ENCODE measurements around the gene E2F3. TPM values are rescaled to one million over a fixed set of nuclear protein-coding genes. Genes with fewer than 3 reads are reported as not detected.
A peak's percentile ranks its signal among the peaks of the same experiment; 100 is the strongest.

E2F3 gene
- polyA plus RNA-seq, 3 donors = 7.5 to 14.6 (median 8.9) TPM

DNA sequence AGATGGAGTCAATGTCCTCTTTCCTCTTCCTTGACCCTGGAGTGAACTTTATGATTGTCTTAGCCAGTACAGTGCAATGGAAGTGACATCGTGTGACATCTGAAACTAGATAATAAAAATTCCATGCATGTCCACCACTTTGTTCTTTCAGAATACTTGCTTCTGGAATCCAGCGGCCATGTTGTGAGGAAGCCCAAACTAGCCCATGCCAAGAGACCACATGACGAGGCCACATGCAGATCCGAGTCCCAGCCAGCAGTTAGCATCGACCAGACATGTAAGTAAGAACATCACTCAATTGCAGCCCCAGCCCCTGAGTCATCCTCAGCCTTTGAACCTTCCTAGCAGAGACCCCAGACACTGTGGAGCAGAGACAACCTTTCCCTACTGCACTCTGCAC lies 48.5 kb upstream of the E2F3 start:
- Histone ChIP-seq H3K36me3 (replicated peaks in 1 of 2; ENCODE audit: control insufficient read depth in 1 of 2, insufficient read depth in 2 of 2, low read length in 2 of 2) (no peaks in the 10 kb centered on the region), H3K9me3 (replicated peaks in 1 of 2; ENCODE audit: control insufficient read depth in 1 of 2, insufficient read depth in 1 of 2, low read length in 2 of 2) (peaks cover 9 to 18% of the 10 kb centered on the region in 2 donors), H3K4me2 (replicated peaks; ENCODE audit: extremely low read depth, low read length, poor library complexity, severe bottlenecking) (no peak overlapping the region), H3K79me2 (ENCODE audit: insufficient read depth, low read length) (no peaks in the 10 kb centered on the region), H2AFZ (ENCODE audit: insufficient read depth, low read depth, low read length, poor library complexity, severe bottlenecking) (no peak overlapping the region), H4K20me1 (ENCODE audit: insufficient read depth, low read length) (no peaks in the 10 kb centered on the region), H3K27ac (ENCODE audit: low read depth in 1 of 2, low read length in 2 of 2) (no peak overlapping the region), H3K27me3 (ENCODE audit: control insufficient read depth in 2 of 2, insufficient read depth in 2 of 2, low read length in 2 of 2) (no peaks in the 10 kb centered on the region), H3K4me1 (ENCODE audit: control insufficient read depth in 1 of 2, insufficient read depth in 2 of 2, low read length in 2 of 2) (no peaks in the 10 kb centered on the region), H3K4me3 (replicated peaks in 1 of 3; ENCODE audit: low read depth in 2 of 3, low read length in 3 of 3) (no peak overlapping the region), H3K9ac (ENCODE audit: insufficient read depth, low read length, poor library complexity, severe bottlenecking) (no peak overlapping the region)
- peak overlapping the region in 2 of 7 donors; percentile 31 to 65 for H3K27ac Mint-ChIP-seq
- H3K36me3 Mint-ChIP-seq = peaks cover 0 to 4% of the 10 kb centered on the region in 2 donors
- peaks cover 13 to 45% (median 23%) of the 10 kb centered on the region in 7 donors for H3K9me3 Mint-ChIP-seq
- DNase-seq = no peak
- H3K27me3 Mint-ChIP-seq (ENCODE audit: low read depth in 3 of 3) = peaks cover 0 to 7% (median 3%) of the 10 kb centered on the region in 3 donors
- no peaks in the 10 kb centered on the region for H3K4me1 Mint-ChIP-seq
- intact Hi-C loops (cut with micrococcal nuclease) = no loop called here
- no peak overlapping the region for H3K4me3 Mint-ChIP-seq
- WGBS (ENCODE audit: insufficient coverage) = 95% methylated on average over 4 of the region's 5 CpGs
- TF ChIP-seq, protein P1, sequence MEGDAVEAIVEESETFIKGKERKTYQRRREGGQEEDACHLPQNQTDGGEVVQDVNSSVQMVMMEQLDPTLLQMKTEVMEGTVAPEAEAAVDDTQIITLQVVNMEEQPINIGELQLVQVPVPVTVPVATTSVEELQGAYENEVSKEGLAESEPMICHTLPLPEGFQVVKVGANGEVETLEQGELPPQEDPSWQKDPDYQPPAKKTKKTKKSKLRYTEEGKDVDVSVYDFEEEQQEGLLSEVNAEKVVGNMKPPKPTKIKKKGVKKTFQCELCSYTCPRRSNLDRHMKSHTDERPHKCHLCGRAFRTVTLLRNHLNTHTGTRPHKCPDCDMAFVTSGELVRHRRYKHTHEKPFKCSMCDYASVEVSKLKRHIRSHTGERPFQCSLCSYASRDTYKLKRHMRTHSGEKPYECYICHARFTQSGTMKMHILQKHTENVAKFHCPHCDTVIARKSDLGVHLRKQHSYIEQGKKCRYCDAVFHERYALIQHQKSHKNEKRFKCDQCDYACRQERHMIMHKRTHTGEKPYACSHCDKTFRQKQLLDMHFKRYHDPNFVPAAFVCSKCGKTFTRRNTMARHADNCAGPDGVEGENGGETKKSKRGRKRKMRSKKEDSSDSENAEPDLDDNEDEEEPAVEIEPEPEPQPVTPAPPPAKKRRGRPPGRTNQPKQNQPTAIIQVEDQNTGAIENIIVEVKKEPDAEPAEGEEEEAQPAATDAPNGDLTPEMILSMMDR (IDR thresholded peaks at IDR 0.05) = no peak

DNA sequence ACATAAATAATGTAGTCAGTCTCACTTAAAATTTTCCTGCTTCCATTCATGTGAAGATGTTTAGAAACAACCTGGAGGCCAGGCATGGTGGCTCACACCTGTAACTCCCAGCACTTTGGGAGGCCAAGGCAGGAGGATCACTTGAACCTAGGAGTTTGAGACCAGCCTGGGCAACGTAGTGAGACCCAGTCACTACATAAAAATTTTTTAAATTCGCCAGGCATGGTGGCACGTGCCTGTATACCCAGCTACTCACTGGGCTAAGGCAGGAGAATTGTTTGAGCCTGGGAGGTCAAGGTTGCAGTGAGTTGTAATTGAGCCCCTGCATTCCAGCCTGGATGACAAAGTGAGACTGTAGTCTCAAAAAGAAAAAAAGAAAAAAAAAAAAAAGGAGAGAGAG lies 47.3 kb upstream of the E2F3 start:
- H3K4me3 Mint-ChIP-seq = no peak overlapping the region
- H3K36me3 ChIP-seq (replicated peaks in 1 of 2; ENCODE audit: control insufficient read depth in 1 of 2, insufficient read depth in 2 of 2, low read length in 2 of 2) = no peaks in the 10 kb centered on the region
- peaks cover 10 to 36% (median 20%) of the 10 kb centered on the region in 7 donors for H3K9me3 Mint-ChIP-seq
- TF ChIP-seq, protein P1 (IDR thresholded peaks at IDR 0.05) = no peak
- no peaks in the 10 kb centered on the region for H3K4me1 Mint-ChIP-seq
- no peak overlapping the region for H2AFZ ChIP-seq (ENCODE audit: insufficient read depth, low read depth, low read length, poor library complexity, severe bottlenecking)
- H3K9ac ChIP-seq (ENCODE audit: insufficient read depth, low read length, poor library complexity, severe bottlenecking) = no peak overlapping the region
- peaks cover 9 to 14% of the 10 kb centered on the region in 2 donors for H3K9me3 ChIP-seq (replicated peaks in 1 of 2; ENCODE audit: control insufficient read depth in 1 of 2, insufficient read depth in 1 of 2, low read length in 2 of 2)
- H3K79me2 ChIP-seq (ENCODE audit: insufficient read depth, low read length) = no peaks in the 10 kb centered on the region
- peaks cover 0 to 4% of the 10 kb centered on the region in 2 donors for H3K36me3 Mint-ChIP-seq
- 88% methylated on average over 3 of the region's 3 CpGs for WGBS (ENCODE audit: insufficient coverage)
- H3K4me1 ChIP-seq (ENCODE audit: control insufficient read depth in 1 of 2, insufficient read depth in 2 of 2, low read length in 2 of 2) = no peaks in the 10 kb centered on the region
- H3K4me2 ChIP-seq (replicated peaks; ENCODE audit: extremely low read depth, low read length, poor library complexity, severe bottlenecking) = no peak overlapping the region
- intact Hi-C loops (cut with micrococcal nuclease) = no loop called here
- no peak for DNase-seq
- H4K20me1 ChIP-seq (ENCODE audit: insufficient read depth, low read length) = no peaks in the 10 kb centered on the region
- no peaks in the 10 kb centered on the region for H3K27me3 ChIP-seq (ENCODE audit: control insufficient read depth in 2 of 2, insufficient read depth in 2 of 2, low read length in 2 of 2)
- no peak overlapping the region for H3K27ac Mint-ChIP-seq
- H3K4me3 ChIP-seq (replicated peaks in 1 of 3; ENCODE audit: low read depth in 2 of 3, low read length in 3 of 3) = no peak overlapping the region
- H3K27me3 Mint-ChIP-seq (ENCODE audit: low read depth in 3 of 3) = peaks cover 0 to 4% (median 3%) of the 10 kb centered on the region in 3 donors
- no peak overlapping the region for H3K27ac ChIP-seq (ENCODE audit: low read depth in 1 of 2, low read length in 2 of 2)

Measured in CD14-positive monocyte (primary cell).